ENCODE measurements around the gene MME. TPM values are rescaled to one million over a fixed set of nuclear protein-coding genes. Genes with fewer than 3 reads are reported as not detected.

Gene MME
- total RNA-seq, 1 experiment from 2014 or later: 23.9 TPM

DNA sequence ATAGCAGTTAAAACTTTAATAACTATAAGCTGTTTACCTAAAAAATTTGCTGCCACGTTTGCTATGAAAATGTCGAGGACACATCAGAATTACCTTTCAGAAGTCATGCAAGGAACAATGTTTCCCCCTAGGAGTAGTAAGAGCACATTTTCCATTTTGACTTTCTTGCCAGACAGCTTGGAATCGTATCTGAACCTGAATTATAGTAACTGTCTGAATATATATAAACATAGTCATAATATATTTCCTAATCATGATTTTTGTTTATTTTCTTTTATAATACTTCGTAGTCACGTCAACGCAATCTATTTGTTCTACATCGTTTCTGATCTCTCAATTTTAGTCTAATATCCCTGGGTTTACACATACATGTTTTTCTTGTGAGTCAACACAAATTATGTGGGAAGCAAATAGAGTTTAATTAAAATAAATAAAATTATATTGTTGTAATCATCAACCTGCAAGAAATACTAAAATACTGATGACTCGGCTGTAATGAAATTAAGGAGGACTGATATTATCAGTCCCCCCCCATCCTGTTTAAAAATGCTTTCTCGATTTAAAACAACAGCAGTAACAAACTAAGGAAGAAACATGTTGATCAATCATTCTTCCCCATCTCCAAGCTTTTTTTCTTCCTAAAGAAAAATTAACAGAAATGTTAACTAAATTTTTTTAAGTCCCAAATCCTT is 78.4 kb downstream of the MME start:
- H3K9me3 Mint-ChIP-seq: no peaks in the 10 kb centered on the region
- no peaks in the 10 kb centered on the region for H3K4me1 Mint-ChIP-seq
- H3K36me3 Mint-ChIP-seq: no peaks in the 10 kb centered on the region
- no peak for ATAC-seq
- TF ChIP-seq, protein P1, sequence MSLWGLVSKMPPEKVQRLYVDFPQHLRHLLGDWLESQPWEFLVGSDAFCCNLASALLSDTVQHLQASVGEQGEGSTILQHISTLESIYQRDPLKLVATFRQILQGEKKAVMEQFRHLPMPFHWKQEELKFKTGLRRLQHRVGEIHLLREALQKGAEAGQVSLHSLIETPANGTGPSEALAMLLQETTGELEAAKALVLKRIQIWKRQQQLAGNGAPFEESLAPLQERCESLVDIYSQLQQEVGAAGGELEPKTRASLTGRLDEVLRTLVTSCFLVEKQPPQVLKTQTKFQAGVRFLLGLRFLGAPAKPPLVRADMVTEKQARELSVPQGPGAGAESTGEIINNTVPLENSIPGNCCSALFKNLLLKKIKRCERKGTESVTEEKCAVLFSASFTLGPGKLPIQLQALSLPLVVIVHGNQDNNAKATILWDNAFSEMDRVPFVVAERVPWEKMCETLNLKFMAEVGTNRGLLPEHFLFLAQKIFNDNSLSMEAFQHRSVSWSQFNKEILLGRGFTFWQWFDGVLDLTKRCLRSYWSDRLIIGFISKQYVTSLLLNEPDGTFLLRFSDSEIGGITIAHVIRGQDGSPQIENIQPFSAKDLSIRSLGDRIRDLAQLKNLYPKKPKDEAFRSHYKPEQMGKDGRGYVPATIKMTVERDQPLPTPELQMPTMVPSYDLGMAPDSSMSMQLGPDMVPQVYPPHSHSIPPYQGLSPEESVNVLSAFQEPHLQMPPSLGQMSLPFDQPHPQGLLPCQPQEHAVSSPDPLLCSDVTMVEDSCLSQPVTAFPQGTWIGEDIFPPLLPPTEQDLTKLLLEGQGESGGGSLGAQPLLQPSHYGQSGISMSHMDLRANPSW (CRISPR knock-in tag; conservative IDR thresholded peaks at IDR 0.05; ENCODE audit: low read depth): no peak
- TF ChIP-seq MYBL2 (CRISPR knock-in tag; IDR thresholded peaks at IDR 0.05): no peak
- TF ChIP-seq FOXK1 (CRISPR knock-in tag; IDR thresholded peaks at IDR 0.05): no peak
- TF ChIP-seq, protein P2, sequence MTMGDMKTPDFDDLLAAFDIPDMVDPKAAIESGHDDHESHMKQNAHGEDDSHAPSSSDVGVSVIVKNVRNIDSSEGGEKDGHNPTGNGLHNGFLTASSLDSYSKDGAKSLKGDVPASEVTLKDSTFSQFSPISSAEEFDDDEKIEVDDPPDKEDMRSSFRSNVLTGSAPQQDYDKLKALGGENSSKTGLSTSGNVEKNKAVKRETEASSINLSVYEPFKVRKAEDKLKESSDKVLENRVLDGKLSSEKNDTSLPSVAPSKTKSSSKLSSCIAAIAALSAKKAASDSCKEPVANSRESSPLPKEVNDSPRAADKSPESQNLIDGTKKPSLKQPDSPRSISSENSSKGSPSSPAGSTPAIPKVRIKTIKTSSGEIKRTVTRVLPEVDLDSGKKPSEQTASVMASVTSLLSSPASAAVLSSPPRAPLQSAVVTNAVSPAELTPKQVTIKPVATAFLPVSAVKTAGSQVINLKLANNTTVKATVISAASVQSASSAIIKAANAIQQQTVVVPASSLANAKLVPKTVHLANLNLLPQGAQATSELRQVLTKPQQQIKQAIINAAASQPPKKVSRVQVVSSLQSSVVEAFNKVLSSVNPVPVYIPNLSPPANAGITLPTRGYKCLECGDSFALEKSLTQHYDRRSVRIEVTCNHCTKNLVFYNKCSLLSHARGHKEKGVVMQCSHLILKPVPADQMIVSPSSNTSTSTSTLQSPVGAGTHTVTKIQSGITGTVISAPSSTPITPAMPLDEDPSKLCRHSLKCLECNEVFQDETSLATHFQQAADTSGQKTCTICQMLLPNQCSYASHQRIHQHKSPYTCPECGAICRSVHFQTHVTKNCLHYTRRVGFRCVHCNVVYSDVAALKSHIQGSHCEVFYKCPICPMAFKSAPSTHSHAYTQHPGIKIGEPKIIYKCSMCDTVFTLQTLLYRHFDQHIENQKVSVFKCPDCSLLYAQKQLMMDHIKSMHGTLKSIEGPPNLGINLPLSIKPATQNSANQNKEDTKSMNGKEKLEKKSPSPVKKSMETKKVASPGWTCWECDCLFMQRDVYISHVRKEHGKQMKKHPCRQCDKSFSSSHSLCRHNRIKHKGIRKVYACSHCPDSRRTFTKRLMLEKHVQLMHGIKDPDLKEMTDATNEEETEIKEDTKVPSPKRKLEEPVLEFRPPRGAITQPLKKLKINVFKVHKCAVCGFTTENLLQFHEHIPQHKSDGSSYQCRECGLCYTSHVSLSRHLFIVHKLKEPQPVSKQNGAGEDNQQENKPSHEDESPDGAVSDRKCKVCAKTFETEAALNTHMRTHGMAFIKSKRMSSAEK (CRISPR knock-in tag; IDR thresholded peaks at IDR 0.05; ENCODE audit: borderline replicate concordance): no peak
- no peak for TF ChIP-seq SP1 (CRISPR knock-in tag; conservative IDR thresholded peaks at IDR 0.05)
- TF ChIP-seq MAX (CRISPR knock-in tag; IDR thresholded peaks at IDR 0.05): no peak
- TF ChIP-seq FOXP4 (CRISPR knock-in tag; IDR thresholded peaks at IDR 0.05): no peak
- no peak for TF ChIP-seq RORB (CRISPR knock-in tag; IDR thresholded peaks at IDR 0.05)
- no peak for TF ChIP-seq OVOL2 (CRISPR knock-in tag; IDR thresholded peaks at IDR 0.05; ENCODE audit: borderline replicate concordance)
- TF ChIP-seq, protein P3, sequence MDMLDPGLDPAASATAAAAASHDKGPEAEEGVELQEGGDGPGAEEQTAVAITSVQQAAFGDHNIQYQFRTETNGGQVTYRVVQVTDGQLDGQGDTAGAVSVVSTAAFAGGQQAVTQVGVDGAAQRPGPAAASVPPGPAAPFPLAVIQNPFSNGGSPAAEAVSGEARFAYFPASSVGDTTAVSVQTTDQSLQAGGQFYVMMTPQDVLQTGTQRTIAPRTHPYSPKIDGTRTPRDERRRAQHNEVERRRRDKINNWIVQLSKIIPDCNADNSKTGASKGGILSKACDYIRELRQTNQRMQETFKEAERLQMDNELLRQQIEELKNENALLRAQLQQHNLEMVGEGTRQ (CRISPR knock-in tag; IDR thresholded peaks at IDR 0.05): no peak
- no peak for TF ChIP-seq ZNF416 (CRISPR knock-in tag; IDR thresholded peaks at IDR 0.05)
- TF ChIP-seq, protein P4, sequence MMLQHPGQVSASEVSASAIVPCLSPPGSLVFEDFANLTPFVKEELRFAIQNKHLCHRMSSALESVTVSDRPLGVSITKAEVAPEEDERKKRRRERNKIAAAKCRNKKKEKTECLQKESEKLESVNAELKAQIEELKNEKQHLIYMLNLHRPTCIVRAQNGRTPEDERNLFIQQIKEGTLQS (CRISPR knock-in tag; conservative IDR thresholded peaks at IDR 0.05): no peak
- no peak for TF ChIP-seq CDX4 (CRISPR knock-in tag; IDR thresholded peaks at IDR 0.05; ENCODE audit: borderline replicate concordance)
- no peak for TF ChIP-seq ZNF671 (CRISPR knock-in tag; IDR thresholded peaks at IDR 0.05)
- TF ChIP-seq NR1H2 (CRISPR knock-in tag; IDR thresholded peaks at IDR 0.05): no peak
- H3K27ac Mint-ChIP-seq: no peak overlapping the region
- ChIA-PET POLR2A (interaction anchor here (0.6 kb wide), 1 partner anchor 447 kb away, joined by 3 read pairs; no protein-coding TSS in a partner anchor), CTCF (no interaction called here)
- H3K4me3 Mint-ChIP-seq: no peak overlapping the region
- H3K27me3 Mint-ChIP-seq (ENCODE audit: low read depth): no peaks in the 10 kb centered on the region
- no peak for DNase-seq (ENCODE audit: low spot score)

Data from WTC11 (cell line).